Glutamatergic neuron (in vitro differentiated cells): ENCODE measurements around the gene CHPT1. TPM values are rescaled to one million over a fixed set of nuclear protein-coding genes. Genes with fewer than 3 reads are reported as not detected.

ENCODE experiments used
- DNase-seq: peaks from one replicate; pipeline ENCODE4 v3.0.0; 2022
- H3K27ac Mint-ChIP-seq: one replicate; pipeline ENCODE4 v1.8.0; 2020; ENCODE audit warnings: mild to moderate bottlenecking, mixed read lengths, inconsistent platforms; ENCODE audit not compliant: unreplicated experiment
- H3K27me3 Mint-ChIP-seq: one replicate; pipeline ENCODE4 v1.8.0; 2020; ENCODE audit warnings: mild to moderate bottlenecking, moderate library complexity, mixed read lengths, inconsistent platforms; ENCODE audit not compliant: unreplicated experiment
- H3K36me3 Mint-ChIP-seq: one replicate; pipeline ENCODE4 v1.8.0; 2020; ENCODE audit warnings: mild to moderate bottlenecking, mixed read lengths, inconsistent platforms; ENCODE audit not compliant: unreplicated experiment
- H3K4me1 Mint-ChIP-seq: one replicate; pipeline ENCODE4 v1.8.0; 2020; ENCODE audit warnings: mild to moderate bottlenecking, low read depth, mixed read lengths, inconsistent platforms; ENCODE audit not compliant: unreplicated experiment
- H3K4me3 Mint-ChIP-seq: one replicate; pipeline ENCODE4 v1.8.0; 2020; ENCODE audit warnings: mild to moderate bottlenecking, mixed read lengths, inconsistent platforms; ENCODE audit not compliant: unreplicated experiment
- H3K9me3 Mint-ChIP-seq: one replicate; pipeline ENCODE4 v1.8.0; 2020; ENCODE audit warnings: mild to moderate bottlenecking, moderate library complexity, mixed read lengths, inconsistent platforms; ENCODE audit not compliant: unreplicated experiment
- total RNA-seq: library from RNA; stranded (reverse); fragmentation: NEBNext Ultra II Directional; extraction: Animal tissue kit (Norgen Biotek cat#: 25700); gene quantifications from one replicate; pipeline ENCODE4 v1.2.1, GENCODE V29; 2021; ENCODE audit not compliant: unreplicated experiment
- TF ChIP-seq, protein P1 (sequence below): fragments of 200-600 bp; sonication (generic); IDR thresholded peaks from one replicate; pipeline ENCODE4 v1.5.0; 2021; ENCODE audit not compliant: partially characterized antibody, unreplicated experiment

The CHPT1 gene
- total RNA-seq, 1 donor from 2014 or later = 9.2 TPM

DNA sequence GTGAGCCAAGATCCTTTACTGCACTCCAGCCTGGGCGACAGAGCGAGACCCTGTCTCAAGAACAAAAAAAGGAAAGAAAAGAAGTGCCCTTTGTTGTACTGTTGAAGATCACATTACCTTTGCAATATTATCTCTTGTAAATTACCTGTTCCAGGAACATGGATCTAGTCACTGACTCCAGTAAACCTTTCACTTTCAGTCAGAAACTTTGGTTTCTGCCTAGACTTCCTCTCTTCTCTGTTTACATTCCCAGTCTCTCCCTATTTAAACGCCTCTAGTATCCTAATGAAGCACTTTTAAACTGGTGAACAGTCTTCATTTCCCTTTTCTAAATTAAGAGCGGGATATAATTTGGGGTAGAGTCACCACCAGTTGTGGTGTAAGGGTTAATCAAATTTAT, 12.8 kb downstream of the CHPT1 start:
- DNase-seq = no peak
- H3K9me3 Mint-ChIP-seq = no peaks in the 10 kb centered on the region
- no peaks in the 10 kb centered on the region for H3K4me1 Mint-ChIP-seq
- TF ChIP-seq, protein P1, sequence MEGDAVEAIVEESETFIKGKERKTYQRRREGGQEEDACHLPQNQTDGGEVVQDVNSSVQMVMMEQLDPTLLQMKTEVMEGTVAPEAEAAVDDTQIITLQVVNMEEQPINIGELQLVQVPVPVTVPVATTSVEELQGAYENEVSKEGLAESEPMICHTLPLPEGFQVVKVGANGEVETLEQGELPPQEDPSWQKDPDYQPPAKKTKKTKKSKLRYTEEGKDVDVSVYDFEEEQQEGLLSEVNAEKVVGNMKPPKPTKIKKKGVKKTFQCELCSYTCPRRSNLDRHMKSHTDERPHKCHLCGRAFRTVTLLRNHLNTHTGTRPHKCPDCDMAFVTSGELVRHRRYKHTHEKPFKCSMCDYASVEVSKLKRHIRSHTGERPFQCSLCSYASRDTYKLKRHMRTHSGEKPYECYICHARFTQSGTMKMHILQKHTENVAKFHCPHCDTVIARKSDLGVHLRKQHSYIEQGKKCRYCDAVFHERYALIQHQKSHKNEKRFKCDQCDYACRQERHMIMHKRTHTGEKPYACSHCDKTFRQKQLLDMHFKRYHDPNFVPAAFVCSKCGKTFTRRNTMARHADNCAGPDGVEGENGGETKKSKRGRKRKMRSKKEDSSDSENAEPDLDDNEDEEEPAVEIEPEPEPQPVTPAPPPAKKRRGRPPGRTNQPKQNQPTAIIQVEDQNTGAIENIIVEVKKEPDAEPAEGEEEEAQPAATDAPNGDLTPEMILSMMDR = no peak
- no peak overlapping the region for H3K4me3 Mint-ChIP-seq
- H3K36me3 Mint-ChIP-seq = no peaks in the 10 kb centered on the region
- no peak overlapping the region for H3K27ac Mint-ChIP-seq
- H3K27me3 Mint-ChIP-seq = no peaks in the 10 kb centered on the region

DNA sequence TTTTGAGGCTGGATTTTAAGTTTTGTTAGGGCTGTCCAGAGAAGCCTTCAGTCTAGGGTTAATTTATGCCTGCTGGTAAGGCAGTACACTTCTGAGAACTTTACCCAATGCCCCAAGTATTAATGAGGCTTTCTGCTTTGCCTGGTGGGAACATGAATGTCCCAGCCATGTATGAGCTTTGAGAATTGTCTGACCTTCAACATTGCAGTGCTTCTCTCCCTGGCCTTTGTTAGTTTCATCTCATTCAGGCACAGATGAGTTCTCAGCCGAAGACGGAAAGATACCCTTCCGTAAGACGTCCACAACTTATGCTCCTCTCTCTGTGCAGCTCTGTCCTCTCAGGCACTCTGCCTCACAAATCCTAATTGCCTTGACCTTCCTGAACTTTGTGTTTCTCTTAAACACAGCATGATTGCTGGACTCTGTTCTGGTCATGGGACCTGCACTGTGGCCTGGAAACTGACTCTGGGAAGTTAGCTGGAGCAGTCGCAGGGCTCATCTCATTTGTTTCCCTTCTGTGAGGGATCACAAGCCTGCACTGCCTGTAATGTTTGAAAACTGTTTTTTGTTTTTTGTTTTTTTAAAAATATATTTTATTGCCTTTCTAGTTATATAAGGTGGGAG, 15.7 kb downstream of the CHPT1 start:
- Mint-ChIP-seq H3K27me3 (no peaks in the 10 kb centered on the region), H3K4me3 (no peak overlapping the region), H3K27ac (no peak overlapping the region), H3K36me3 (no peaks in the 10 kb centered on the region), H3K9me3 (no peaks in the 10 kb centered on the region), H3K4me1 (no peaks in the 10 kb centered on the region)
- TF ChIP-seq, protein P1 = no peak
- no peak for DNase-seq

DNA sequence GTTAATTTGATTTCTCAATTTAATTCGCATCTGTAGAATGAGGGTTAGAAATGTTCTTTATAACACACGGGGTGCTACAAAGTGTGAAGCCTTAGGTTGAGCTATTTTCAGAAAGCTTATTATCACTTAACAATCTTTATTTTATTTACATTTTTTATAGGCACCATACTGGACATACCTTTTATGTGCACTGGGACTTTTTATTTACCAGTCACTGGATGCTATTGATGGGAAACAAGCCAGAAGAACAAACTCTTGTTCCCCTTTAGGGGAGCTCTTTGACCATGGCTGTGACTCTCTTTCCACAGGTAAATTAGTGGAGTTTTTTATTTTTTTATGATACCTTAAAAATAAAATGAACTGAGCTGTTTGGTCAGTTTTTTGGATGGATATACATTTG, 16.5 kb downstream of the CHPT1 start:
- Mint-ChIP-seq H3K27ac (no peak overlapping the region), H3K36me3 (no peaks in the 10 kb centered on the region), H3K4me3 (no peak overlapping the region), H3K4me1 (no peaks in the 10 kb centered on the region), H3K27me3 (no peaks in the 10 kb centered on the region), H3K9me3 (no peaks in the 10 kb centered on the region)
- TF ChIP-seq, protein P1 = no peak
- DNase-seq = no peak

DNA sequence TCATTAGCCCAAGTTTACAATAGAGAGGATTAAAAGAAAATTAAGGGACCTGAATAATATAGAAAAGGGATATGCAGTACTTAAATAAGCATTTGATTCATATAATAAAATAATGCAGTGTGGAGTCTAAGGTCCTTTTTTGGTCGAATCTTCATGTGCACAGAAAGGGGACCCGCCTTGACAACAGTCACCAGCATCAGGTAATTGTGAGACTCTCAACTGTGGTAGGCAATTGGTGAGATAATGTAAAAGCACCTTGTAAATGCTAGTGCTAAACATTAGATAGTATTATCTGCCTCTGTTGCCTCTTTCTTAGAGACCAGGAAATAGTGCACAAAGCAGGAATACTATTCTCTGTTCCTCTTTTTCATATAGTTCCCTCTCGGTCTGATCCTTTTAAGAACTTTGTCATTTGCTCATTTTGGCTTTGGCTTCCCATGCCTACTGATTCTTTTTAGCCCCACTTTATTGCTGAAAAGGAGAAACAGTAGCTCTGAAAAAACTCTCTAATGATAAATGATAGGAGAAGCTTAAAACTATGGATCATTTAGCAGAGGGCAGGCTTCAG, 17.5 kb downstream of the CHPT1 start:
- H3K4me3 Mint-ChIP-seq = no peak overlapping the region
- TF ChIP-seq, protein P1 = no peak
- no peaks in the 10 kb centered on the region for H3K27me3 Mint-ChIP-seq
- DNase-seq = no peak
- H3K4me1 Mint-ChIP-seq = no peaks in the 10 kb centered on the region
- no peak overlapping the region for H3K27ac Mint-ChIP-seq
- no peaks in the 10 kb centered on the region for H3K9me3 Mint-ChIP-seq
- no peaks in the 10 kb centered on the region for H3K36me3 Mint-ChIP-seq

DNA sequence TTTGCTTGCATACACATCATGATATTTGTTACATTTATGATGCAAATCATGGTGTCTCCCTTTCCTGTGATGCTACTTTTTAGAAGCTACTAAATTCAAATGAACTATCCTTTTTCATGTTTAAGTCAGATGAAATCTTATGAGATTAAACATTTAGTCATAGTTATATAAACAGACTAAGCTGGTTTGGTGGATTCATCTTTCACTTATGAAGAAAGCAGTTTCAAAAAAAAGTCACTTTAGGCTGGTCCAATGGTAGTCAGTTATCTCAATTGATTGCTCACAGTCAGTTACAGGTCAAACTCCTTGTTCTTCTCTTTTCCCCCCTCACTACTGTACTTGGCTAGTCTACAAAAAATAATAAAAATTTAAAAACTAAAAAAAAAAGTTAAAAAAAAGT, 22.1 kb downstream of the CHPT1 start:
- TF ChIP-seq, protein P1 = no peak
- no peaks in the 10 kb centered on the region for H3K4me1 Mint-ChIP-seq
- no peaks in the 10 kb centered on the region for H3K9me3 Mint-ChIP-seq
- H3K4me3 Mint-ChIP-seq = no peak overlapping the region
- no peaks in the 10 kb centered on the region for H3K27me3 Mint-ChIP-seq
- H3K36me3 Mint-ChIP-seq = no peaks in the 10 kb centered on the region
- H3K27ac Mint-ChIP-seq = no peak overlapping the region
- no peak for DNase-seq
